GM12875 (cell line): ENCODE results near the gene ZBTB20.

Experiments used
- H3K4me3 ChIP-seq: one replicate; pipeline ENCODE4 v1.5.1; 2011; ENCODE audit warnings: low read depth, low read length, control low read depth
- CTCF ChIP-seq: IDR thresholded peaks from 2 replicates; pipeline ENCODE4 v1.5.1; 2011; ENCODE audit warnings: low read depth, mild to moderate bottlenecking, control low read depth, inconsistent platforms, low read length, moderate library complexity, borderline replicate concordance; ENCODE audit not compliant: insufficient read depth

Gene ZBTB20

GRCh38 chr3:114484919-114485318, 662.2 kb downstream of the ZBTB20 start:
- no peak for TF ChIP-seq CTCF

GRCh38 chr3:114481113-114481512, 666.0 kb downstream of the ZBTB20 start:
- TF ChIP-seq CTCF, result no peak
- no peak overlapping the region for H3K4me3 ChIP-seq

More at GRCh38 chr3:114484919-114485318, 662.2 kb downstream of the ZBTB20 start:
- no peak overlapping the region for H3K4me3 ChIP-seq

GRCh38 chr3:114480442-114480841, 666.6 kb downstream of the ZBTB20 start:
- TF ChIP-seq CTCF, result no peak
- H3K4me3 ChIP-seq, result no peak overlapping the region

GRCh38 chr3:114478801-114479200, 668.3 kb downstream of the ZBTB20 start:
- no peak overlapping the region for H3K4me3 ChIP-seq
- TF ChIP-seq CTCF, result no peak

GRCh38 chr3:114476511-114476910, 670.6 kb downstream of the ZBTB20 start:
- H3K4me3 ChIP-seq, result no peak overlapping the region
- TF ChIP-seq CTCF, result no peak

GRCh38 chr3:114471478-114471877, 675.6 kb downstream of the ZBTB20 start:
- no peak for TF ChIP-seq CTCF
- H3K4me3 ChIP-seq, result no peak overlapping the region

GRCh38 chr3:114469070-114469469, 678.0 kb downstream of the ZBTB20 start:
- no peak for TF ChIP-seq CTCF
- H3K4me3 ChIP-seq, result no peak overlapping the region
